ENCODE results near the gene RACK1.
"Not testable (repeated sequence)": the region's sequence is repeated elsewhere in the genome, so short reads cannot be mapped to it uniquely, and the experiment has no call there.

DNA sequence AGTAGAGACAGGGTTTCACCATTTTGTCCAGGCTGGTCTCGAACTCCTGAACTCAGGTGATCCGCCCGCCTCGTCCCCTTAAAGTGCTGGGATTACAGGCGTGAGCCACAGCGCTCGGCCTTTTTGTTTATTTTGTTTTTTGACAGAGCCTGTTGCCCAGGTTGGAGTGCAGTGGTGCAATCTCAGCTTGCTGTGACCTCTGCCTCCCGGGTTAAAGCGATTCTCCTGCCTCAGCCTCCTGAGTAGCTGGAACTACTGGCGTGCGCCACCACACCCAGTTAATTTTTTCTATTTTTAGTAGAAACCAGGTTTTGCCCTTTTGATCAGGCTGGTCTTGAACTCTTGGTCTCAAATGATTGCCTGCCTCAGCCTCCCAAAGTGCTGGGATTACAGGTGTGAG lies 33.6 kb downstream of the RACK1 start:
- TF ChIP-seq, protein P1, sequence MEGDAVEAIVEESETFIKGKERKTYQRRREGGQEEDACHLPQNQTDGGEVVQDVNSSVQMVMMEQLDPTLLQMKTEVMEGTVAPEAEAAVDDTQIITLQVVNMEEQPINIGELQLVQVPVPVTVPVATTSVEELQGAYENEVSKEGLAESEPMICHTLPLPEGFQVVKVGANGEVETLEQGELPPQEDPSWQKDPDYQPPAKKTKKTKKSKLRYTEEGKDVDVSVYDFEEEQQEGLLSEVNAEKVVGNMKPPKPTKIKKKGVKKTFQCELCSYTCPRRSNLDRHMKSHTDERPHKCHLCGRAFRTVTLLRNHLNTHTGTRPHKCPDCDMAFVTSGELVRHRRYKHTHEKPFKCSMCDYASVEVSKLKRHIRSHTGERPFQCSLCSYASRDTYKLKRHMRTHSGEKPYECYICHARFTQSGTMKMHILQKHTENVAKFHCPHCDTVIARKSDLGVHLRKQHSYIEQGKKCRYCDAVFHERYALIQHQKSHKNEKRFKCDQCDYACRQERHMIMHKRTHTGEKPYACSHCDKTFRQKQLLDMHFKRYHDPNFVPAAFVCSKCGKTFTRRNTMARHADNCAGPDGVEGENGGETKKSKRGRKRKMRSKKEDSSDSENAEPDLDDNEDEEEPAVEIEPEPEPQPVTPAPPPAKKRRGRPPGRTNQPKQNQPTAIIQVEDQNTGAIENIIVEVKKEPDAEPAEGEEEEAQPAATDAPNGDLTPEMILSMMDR (IDR thresholded peaks at IDR 0.05; ENCODE audit: insufficient read depth, low read length), result not testable (repeated sequence)
- TF ChIP-seq, protein P2, sequence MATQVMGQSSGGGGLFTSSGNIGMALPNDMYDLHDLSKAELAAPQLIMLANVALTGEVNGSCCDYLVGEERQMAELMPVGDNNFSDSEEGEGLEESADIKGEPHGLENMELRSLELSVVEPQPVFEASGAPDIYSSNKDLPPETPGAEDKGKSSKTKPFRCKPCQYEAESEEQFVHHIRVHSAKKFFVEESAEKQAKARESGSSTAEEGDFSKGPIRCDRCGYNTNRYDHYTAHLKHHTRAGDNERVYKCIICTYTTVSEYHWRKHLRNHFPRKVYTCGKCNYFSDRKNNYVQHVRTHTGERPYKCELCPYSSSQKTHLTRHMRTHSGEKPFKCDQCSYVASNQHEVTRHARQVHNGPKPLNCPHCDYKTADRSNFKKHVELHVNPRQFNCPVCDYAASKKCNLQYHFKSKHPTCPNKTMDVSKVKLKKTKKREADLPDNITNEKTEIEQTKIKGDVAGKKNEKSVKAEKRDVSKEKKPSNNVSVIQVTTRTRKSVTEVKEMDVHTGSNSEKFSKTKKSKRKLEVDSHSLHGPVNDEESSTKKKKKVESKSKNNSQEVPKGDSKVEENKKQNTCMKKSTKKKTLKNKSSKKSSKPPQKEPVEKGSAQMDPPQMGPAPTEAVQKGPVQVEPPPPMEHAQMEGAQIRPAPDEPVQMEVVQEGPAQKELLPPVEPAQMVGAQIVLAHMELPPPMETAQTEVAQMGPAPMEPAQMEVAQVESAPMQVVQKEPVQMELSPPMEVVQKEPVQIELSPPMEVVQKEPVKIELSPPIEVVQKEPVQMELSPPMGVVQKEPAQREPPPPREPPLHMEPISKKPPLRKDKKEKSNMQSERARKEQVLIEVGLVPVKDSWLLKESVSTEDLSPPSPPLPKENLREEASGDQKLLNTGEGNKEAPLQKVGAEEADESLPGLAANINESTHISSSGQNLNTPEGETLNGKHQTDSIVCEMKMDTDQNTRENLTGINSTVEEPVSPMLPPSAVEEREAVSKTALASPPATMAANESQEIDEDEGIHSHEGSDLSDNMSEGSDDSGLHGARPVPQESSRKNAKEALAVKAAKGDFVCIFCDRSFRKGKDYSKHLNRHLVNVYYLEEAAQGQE (IDR thresholded peaks at IDR 0.05; ENCODE audit: insufficient replicate concordance, low read depth), result not testable (repeated sequence)
- not testable (repeated sequence) for TF ChIP-seq POLR2AphosphoS5 (IDR thresholded peaks at IDR 0.05; ENCODE audit: low read depth); GABPA (IDR thresholded peaks at IDR 0.05; ENCODE audit: low read depth); SPI1 (IDR thresholded peaks at IDR 0.05; ENCODE audit: borderline replicate concordance, low read depth)
